ENCODE measurements around the gene GRM8. TPM values are rescaled to one million over a fixed set of nuclear protein-coding genes. Genes with fewer than 3 reads are reported as not detected.

The GRM8 gene
- total and polyA plus RNA-seq, 9 of the 15 experiments (the other 6 are each of a cell fraction or from before 2014, with no cell fraction given) = 0.13 TPM; not detected in 7

GRCh38 chr7:126411821-126412383, 840.8 kb downstream of the GRM8 start:
- POLR2A ChIA-PET = no interaction called here
- H3K9ac ChIP-seq (ENCODE audit: insufficient read depth in 1 of 2, low read depth in 2 of 2, low read length in 2 of 2) = no peak overlapping the region
- no peak overlapping the region for H2AFZ ChIP-seq (ENCODE audit: low read depth, low read length)
- H3K4me3 ChIP-seq = no peak overlapping the region
- H3K4me1 ChIP-seq (replicated peaks in 1 of 2; ENCODE audit: control insufficient read depth in 2 of 2, insufficient read depth in 2 of 2, low read length in 2 of 2) = no peaks in the 10 kb centered on the region
- BruUV-seq (replicated peaks) = no TSS peak
- no peak overlapping the region for H3K4me2 ChIP-seq (ENCODE audit: insufficient read depth, low read length)
- no peak overlapping the region for H3K27ac ChIP-seq (ENCODE audit: extremely low read depth, low read depth, low read length)
- intact Hi-C loops (cut with micrococcal nuclease) (no loop called here), in situ Hi-C loops (cut with MboI) (no loop called here)
- H3K27me3 ChIP-seq (ENCODE audit: control insufficient read depth in 2 of 2, insufficient read depth in 2 of 2, low read length in 2 of 2) = no peaks in the 10 kb centered on the region
- 0% methylated on average over 3 of the region's 3 CpGs for WGBS (ENCODE audit: insufficient coverage, low coverage, missing lambda C conversion rate)
- CTCF ChIA-PET (ENCODE audit: low intra/inter-chr PET ratio) = no interaction called here
- no peaks in the 10 kb centered on the region for H3K9me1 ChIP-seq (ENCODE audit: control insufficient read depth, insufficient read depth, low read length)
- H4K20me1 ChIP-seq (replicated peaks; ENCODE audit: control insufficient read depth, insufficient read depth, low read length) = no peaks in the 10 kb centered on the region
- ATAC-seq (no peak), FAIRE-seq (no peak), DNase-seq (ENCODE audit: extremely low read depth in 1 of 4, low spot score in 3 of 4) (no peak)
- H3K9me3 ChIP-seq (replicated peaks; ENCODE audit: control insufficient read depth, insufficient read depth, low read depth, low read length) = 0 out of 2 replicates have a peak, but pooled peaks cover 3% of the 10 kb centered on the region
- no peaks in the 10 kb centered on the region for H3K36me3 ChIP-seq (ENCODE audit: control insufficient read depth, insufficient read depth, low read length)
- no peaks in the 10 kb centered on the region for H3K79me2 ChIP-seq (ENCODE audit: control insufficient read depth, insufficient read depth, low read length)
- TF ChIP-seq DMBX1 (CRISPR knock-in tag; IDR thresholded peaks at IDR 0.05; ENCODE audit: borderline replicate concordance) (no peak), ASH1L (IDR thresholded peaks at IDR 0.05; ENCODE audit: borderline replicate concordance, low read depth, partially characterized antibody) (no peak), ZNF609 (CRISPR knock-in tag; IDR thresholded peaks at IDR 0.05; ENCODE audit: borderline replicate concordance) (no peak), KLF10 (CRISPR knock-in tag; IDR thresholded peaks at IDR 0.05) (no peak), U2AF2 (optimal IDR thresholded peaks at IDR 0.05; ENCODE audit: low read depth, low read length) (no peak), CHAMP1 (IDR thresholded peaks at IDR 0.05) (no peak), ZNF165 (CRISPR knock-in tag; IDR thresholded peaks at IDR 0.05; ENCODE audit: borderline replicate concordance) (no peak), ZNF174 (CRISPR knock-in tag; IDR thresholded peaks at IDR 0.05) (no peak), TOE1 (IDR thresholded peaks at IDR 0.05; ENCODE audit: borderline replicate concordance) (no peak), TOE1 (CRISPR knock-in tag; IDR thresholded peaks at IDR 0.05; ENCODE audit: borderline replicate concordance, low read depth) (no peak), SMAD1 (IDR thresholded peaks at IDR 0.05; ENCODE audit: low read depth, low read length, partially characterized antibody) (no peak), SNAPC5 (CRISPR knock-in tag; IDR thresholded peaks at IDR 0.05) (no peak), SMAD4 (CRISPR knock-in tag; conservative IDR thresholded peaks at IDR 0.05) (no peak), NCOR1 (IDR thresholded peaks at IDR 0.05) (no peak)

Measured in K562 (cell line).